T-helper 1 cell treated with Interleukin-12 subunit alpha and Interleukin-12 subunit beta and Interleukin-4 antibody, amounts not matched to agents 30 μg/mL and 1 μg/mL, for 36 hours (primary cell): ENCODE data around the gene ZNF337.
"Not testable (repeated sequence)": the region's sequence is repeated elsewhere in the genome, so short reads cannot be mapped to it uniquely, and the experiment has no call there.

Source experiments
- H3K27ac Mint-ChIP-seq: one replicate; pipeline ENCODE4 v1.8.0; 2021; ENCODE audit warnings: mild to moderate bottlenecking, mixed read lengths
- H3K27me3 Mint-ChIP-seq: one replicate; pipeline ENCODE4 v1.8.0; 2021; ENCODE audit warnings: low read depth, mixed read lengths
- H3K36me3 Mint-ChIP-seq: one replicate; pipeline ENCODE4 v1.8.0; 2021; ENCODE audit warnings: low read depth, mixed read lengths
- H3K4me1 Mint-ChIP-seq: one replicate; pipeline ENCODE4 v1.8.0; 2021; ENCODE audit warnings: low read depth, mixed read lengths
- H3K4me3 Mint-ChIP-seq: one replicate; pipeline ENCODE4 v1.8.0; 2021; ENCODE audit warnings: mild to moderate bottlenecking, moderate library complexity, mixed read lengths
- H3K9me3 Mint-ChIP-seq: one replicate; pipeline ENCODE4 v1.8.0; 2021; ENCODE audit warnings: mixed read lengths

The ZNF337 gene

GRCh38 chr20:25707695-25708094 is 11.0 kb upstream of the ZNF337 start:
- Mint-ChIP-seq H3K36me3 (peaks cover 42% of the 10 kb centered on the region), H3K27ac (no peak overlapping the region), H3K4me3 (no peak overlapping the region), H3K4me1 (peaks cover 17% of the 10 kb centered on the region), H3K9me3 (peaks cover 34% of the 10 kb centered on the region), H3K27me3 (peaks cover 10% of the 10 kb centered on the region)

GRCh38 chr20:25706793-25707192 is 10.1 kb upstream of the ZNF337 start:
- peaks cover 10% of the 10 kb centered on the region for H3K27me3 Mint-ChIP-seq
- H3K27ac Mint-ChIP-seq: peak overlapping the region; percentile 56
- peaks cover 35% of the 10 kb centered on the region for H3K36me3 Mint-ChIP-seq
- H3K9me3 Mint-ChIP-seq: peaks cover 26% of the 10 kb centered on the region
- peaks cover 17% of the 10 kb centered on the region for H3K4me1 Mint-ChIP-seq
- H3K4me3 Mint-ChIP-seq: peak overlapping the region; percentile 28

- peaks cover 17% of the 10 kb centered on the region for H3K4me1 Mint-ChIP-seq
- H3K4me3 Mint-ChIP-seq: no peak overlapping the region
- no peak overlapping the region for H3K27ac Mint-ChIP-seq
- peaks cover 24% of the 10 kb centered on the region for H3K9me3 Mint-ChIP-seq
- H3K27me3 Mint-ChIP-seq: peaks cover 10% of the 10 kb centered on the region
- peaks cover 34% of the 10 kb centered on the region for H3K36me3 Mint-ChIP-seq
Measured at GRCh38 chr20:25705830-25706351, 9.2 kb upstream of the ZNF337 start.

- peaks cover 14% of the 10 kb centered on the region for H3K27me3 Mint-ChIP-seq
- peaks cover 33% of the 10 kb centered on the region for H3K9me3 Mint-ChIP-seq
- H3K4me3 Mint-ChIP-seq, H3K27ac Mint-ChIP-seq: not testable (repeated sequence)
- peaks cover 40% of the 10 kb centered on the region for H3K36me3 Mint-ChIP-seq
- H3K4me1 Mint-ChIP-seq: peaks cover 18% of the 10 kb centered on the region
Measured at GRCh38 chr20:25704303-25704702, 7.7 kb upstream of the ZNF337 start.

GRCh38 chr20:25700835-25701234 is 4.2 kb upstream of the ZNF337 start:
- H3K9me3 Mint-ChIP-seq: peaks cover 33% of the 10 kb centered on the region
- H3K4me1 Mint-ChIP-seq: peaks cover 17% of the 10 kb centered on the region
- H3K27me3 Mint-ChIP-seq: peaks cover 14% of the 10 kb centered on the region
- peaks cover 34% of the 10 kb centered on the region for H3K36me3 Mint-ChIP-seq
- H3K27ac Mint-ChIP-seq, H3K4me3 Mint-ChIP-seq: not testable (repeated sequence)

- Mint-ChIP-seq H3K4me3 (no peak overlapping the region), H3K36me3 (peaks cover 31% of the 10 kb centered on the region), H3K9me3 (peaks cover 33% of the 10 kb centered on the region), H3K27ac (no peak overlapping the region), H3K27me3 (peaks cover 14% of the 10 kb centered on the region), H3K4me1 (peaks cover 14% of the 10 kb centered on the region)
Measured at GRCh38 chr20:25699914-25700313, 3.3 kb upstream of the ZNF337 start.

- H3K4me1 Mint-ChIP-seq: peaks cover 17% of the 10 kb centered on the region
- peaks cover 25% of the 10 kb centered on the region for H3K9me3 Mint-ChIP-seq
- peak overlapping the region; percentile 89 for H3K27ac Mint-ChIP-seq
- H3K4me3 Mint-ChIP-seq: peak overlapping the region; percentile 94
- peaks cover 4% of the 10 kb centered on the region for H3K27me3 Mint-ChIP-seq
- peaks cover 26% of the 10 kb centered on the region for H3K36me3 Mint-ChIP-seq
Measured at GRCh38 chr20:25697132-25697446, 436 bp upstream of the ZNF337 start.

- Mint-ChIP-seq H3K27me3 (peaks cover 4% of the 10 kb centered on the region), H3K4me3 (peak overlapping the region; percentile 94), H3K4me1 (peaks cover 17% of the 10 kb centered on the region), H3K27ac (peak overlapping the region; percentile 53), H3K36me3 (peaks cover 31% of the 10 kb centered on the region), H3K9me3 (peaks cover 18% of the 10 kb centered on the region)
Measured at GRCh38 chr20:25695532-25696370, 902 bp downstream of the ZNF337 start.

- Mint-ChIP-seq H3K4me3 (no peak overlapping the region), H3K4me1 (peaks cover 10% of the 10 kb centered on the region), H3K36me3 (peaks cover 19% of the 10 kb centered on the region), H3K27me3 (no peaks in the 10 kb centered on the region), H3K27ac (no peak overlapping the region), H3K9me3 (no peaks in the 10 kb centered on the region)
Measured at GRCh38 chr20:25692499-25692898, 4.2 kb downstream of the ZNF337 start.

GRCh38 chr20:25690427-25690826 is 6.2 kb downstream of the ZNF337 start:
- no peaks in the 10 kb centered on the region for H3K9me3 Mint-ChIP-seq
- no peak overlapping the region for H3K4me3 Mint-ChIP-seq
- H3K36me3 Mint-ChIP-seq: peaks cover 19% of the 10 kb centered on the region
- no peaks in the 10 kb centered on the region for H3K27me3 Mint-ChIP-seq
- H3K27ac Mint-ChIP-seq: no peak overlapping the region
- H3K4me1 Mint-ChIP-seq: peaks cover 9% of the 10 kb centered on the region

- Mint-ChIP-seq H3K4me1 (peaks cover 4% of the 10 kb centered on the region), H3K27me3 (no peaks in the 10 kb centered on the region), H3K4me3 (no peak overlapping the region), H3K27ac (no peak overlapping the region), H3K9me3 (no peaks in the 10 kb centered on the region), H3K36me3 (peaks cover 33% of the 10 kb centered on the region)
Measured at GRCh38 chr20:25686081-25687067, 10.3 kb downstream of the ZNF337 start.

GRCh38 chr20:25685276-25686080 is 11.2 kb downstream of the ZNF337 start:
- no peaks in the 10 kb centered on the region for H3K9me3 Mint-ChIP-seq
- no peaks in the 10 kb centered on the region for H3K27me3 Mint-ChIP-seq
- H3K36me3 Mint-ChIP-seq: peaks cover 34% of the 10 kb centered on the region
- H3K27ac Mint-ChIP-seq: no peak overlapping the region
- H3K4me3 Mint-ChIP-seq: no peak overlapping the region
- H3K4me1 Mint-ChIP-seq: peaks cover 4% of the 10 kb centered on the region

GRCh38 chr20:25683826-25684225 is 12.8 kb downstream of the ZNF337 start:
- peaks cover 39% of the 10 kb centered on the region for H3K36me3 Mint-ChIP-seq
- H3K4me1 Mint-ChIP-seq: not testable (repeated sequence)

GRCh38 chr20:25683050-25683449 is 13.6 kb downstream of the ZNF337 start:
- no peak overlapping the region for H3K27ac Mint-ChIP-seq
- peaks cover 46% of the 10 kb centered on the region for H3K36me3 Mint-ChIP-seq
- H3K4me3 Mint-ChIP-seq: no peak overlapping the region
- no peaks in the 10 kb centered on the region for H3K27me3 Mint-ChIP-seq
- H3K9me3 Mint-ChIP-seq: no peaks in the 10 kb centered on the region
- H3K4me1 Mint-ChIP-seq: no peaks in the 10 kb centered on the region

More at GRCh38 chr20:25683826-25684225, 12.8 kb downstream of the ZNF337 start:
- H3K27ac Mint-ChIP-seq, H3K4me3 Mint-ChIP-seq, H3K9me3 Mint-ChIP-seq, H3K27me3 Mint-ChIP-seq: not testable (repeated sequence)
